SIG-M5 (cell line): Measurements from ENCODE around the gene RTP3.

Source experiments
- DNase-seq: peaks from one replicate; lab custom pipeline; 2025; lab: John Stamatoyannopoulos, UW

The RTP3 gene

DNA sequence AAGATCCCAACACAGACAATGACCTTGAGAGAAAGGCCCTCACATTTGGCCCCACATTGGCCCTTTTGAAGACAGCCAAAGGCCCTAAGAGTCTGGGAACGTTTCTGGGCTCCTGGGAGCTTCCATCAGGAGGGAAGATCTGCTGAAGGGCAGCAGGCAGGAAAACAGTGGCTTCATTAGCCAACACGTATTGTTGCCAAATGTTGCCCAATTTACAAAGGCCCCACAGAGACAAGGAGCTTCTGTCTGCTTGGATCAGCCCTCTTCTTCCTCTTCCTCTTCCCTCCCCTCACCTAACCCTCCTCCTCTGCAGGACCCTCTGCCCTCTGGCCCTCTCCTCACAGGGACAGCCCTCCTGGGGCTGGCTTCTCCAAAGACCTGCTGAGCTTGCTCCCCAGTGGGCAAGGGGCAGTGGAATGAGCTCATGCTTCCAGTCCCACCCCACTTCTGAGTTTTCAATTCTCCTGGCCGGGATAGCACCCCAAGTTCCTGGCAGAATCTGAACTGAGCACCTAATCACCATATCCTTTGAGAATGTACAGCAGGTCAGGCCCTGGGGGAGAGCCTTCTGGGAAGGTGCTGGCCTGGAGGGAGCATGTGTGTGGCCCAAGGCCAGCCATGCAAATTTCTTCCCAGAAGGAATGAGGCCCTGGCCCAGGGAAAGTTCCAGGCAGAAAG is 28.0 kb upstream of the RTP3 start:
- DNase-seq: no peak

DNA sequence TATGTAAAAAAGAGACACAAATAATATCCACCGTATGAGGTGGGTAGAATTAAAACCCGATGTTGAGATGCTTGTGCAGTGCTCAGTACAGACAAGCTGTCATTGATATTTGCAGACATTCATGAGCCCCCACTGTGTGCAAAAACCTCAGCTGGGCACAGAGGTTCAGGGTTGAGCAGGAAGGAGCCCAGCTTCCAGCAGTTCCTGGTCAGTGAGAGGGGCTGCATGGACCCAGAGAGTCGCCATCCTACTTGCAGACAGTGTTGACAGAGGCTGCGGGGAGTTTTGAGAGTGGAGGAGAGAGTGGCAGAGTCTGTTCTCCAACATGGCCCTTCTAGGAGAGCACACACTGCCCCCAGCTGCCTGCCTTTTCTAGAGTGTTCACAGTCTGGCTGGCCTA is 26.9 kb upstream of the RTP3 start:
- DNase-seq: no peak

- DNase-seq: no peak
Observed at GRCh38 chr3:46471371-46471914, 26.3 kb upstream of the RTP3 start.

- DNase-seq: no peak
Observed at GRCh38 chr3:46472736-46473135, 25.0 kb upstream of the RTP3 start.

- DNase-seq: no peak
Observed at GRCh38 chr3:46477145-46477544, 20.6 kb upstream of the RTP3 start.

DNA sequence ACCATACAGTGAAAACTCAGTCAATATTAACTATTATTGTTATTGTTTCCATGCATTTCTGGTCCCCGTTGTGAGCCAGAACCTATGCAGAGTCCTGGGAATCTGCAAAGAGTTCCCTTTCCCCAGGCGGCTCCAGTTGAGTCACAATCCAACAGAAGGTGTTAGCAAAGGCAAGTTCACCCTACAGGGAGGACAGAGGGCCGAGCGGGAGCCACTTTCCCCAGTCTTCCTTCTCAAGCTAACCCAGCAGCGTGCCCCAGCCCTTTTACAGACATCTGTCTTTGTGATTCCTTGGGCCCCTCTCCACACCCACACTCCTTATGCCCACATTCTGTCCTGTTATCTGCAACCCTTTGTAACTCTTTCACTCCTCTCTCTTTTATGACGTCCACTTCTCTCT is 20.0 kb upstream of the RTP3 start:
- DNase-seq: no peak

GRCh38 chr3:46478341-46478740 is 19.4 kb upstream of the RTP3 start:
- DNase-seq: no peak

DNA sequence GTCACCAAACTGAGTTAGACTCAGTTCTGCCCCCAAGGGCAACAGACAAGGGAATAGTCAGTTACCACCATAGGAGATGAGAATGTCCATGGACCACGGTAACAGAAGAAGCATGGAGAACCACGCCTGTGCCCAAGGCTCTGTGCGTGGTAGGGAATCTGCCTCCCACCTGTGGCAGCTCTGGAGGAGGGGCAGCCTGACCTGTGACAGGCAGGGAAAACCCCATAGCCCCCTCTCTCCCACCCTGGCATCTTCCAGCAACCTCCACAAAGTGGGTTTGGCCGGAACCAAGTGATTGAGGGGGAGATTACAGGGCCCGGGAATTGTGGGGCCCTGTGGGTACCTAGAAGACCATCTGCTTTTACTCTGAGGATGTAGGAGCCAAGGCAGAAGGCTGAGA is 18.8 kb upstream of the RTP3 start:
- DNase-seq: no peak

- DNase-seq: no peak
Observed at GRCh38 chr3:46479696-46480095, 18.1 kb upstream of the RTP3 start.

- no peak for DNase-seq
Observed at GRCh38 chr3:46480491-46481195, 17.1 kb upstream of the RTP3 start.

GRCh38 chr3:46481636-46482035 is 16.1 kb upstream of the RTP3 start:
- no peak for DNase-seq

- DNase-seq: no peak
Observed at GRCh38 chr3:46482632-46483350, 15.0 kb upstream of the RTP3 start.

DNA sequence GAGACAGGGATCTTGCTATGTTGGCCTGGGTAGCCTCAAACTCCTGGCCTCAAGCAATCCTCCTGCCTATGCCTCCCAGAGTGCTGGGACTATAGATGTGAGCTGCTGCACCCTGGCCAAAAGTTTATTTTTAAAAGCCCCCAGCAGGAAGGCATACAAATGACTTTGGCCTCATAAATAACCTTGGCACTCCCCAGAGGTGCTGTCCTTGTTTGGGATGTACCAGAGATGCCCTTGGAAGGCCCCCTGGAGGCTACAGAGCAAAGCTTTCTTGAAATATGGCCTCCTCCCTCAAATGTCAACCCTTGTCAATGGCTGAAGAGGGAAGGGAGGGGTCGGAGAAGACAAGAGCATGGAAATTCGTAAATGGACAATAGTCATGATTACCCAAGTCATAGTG is 14.0 kb upstream of the RTP3 start:
- DNase-seq: no peak

DNA sequence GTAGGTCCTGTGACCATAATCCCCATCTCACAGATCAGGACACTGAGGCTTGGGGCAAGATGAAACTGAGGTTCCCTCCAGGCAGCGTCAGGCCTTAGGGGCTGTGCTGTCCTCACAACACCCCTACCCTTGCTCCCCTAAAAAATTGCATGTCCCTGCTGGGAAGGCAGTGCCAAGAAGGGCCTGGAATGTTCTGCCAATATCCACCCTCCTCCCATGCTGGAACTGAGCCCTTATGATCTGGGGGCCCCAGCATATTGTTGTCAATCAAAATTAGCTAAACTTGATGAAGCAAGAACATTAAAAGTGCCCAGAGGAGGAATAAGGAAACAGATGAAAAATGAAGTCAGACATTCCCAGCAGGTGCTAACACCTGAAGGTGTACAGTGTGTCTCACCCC is 13.4 kb upstream of the RTP3 start:
- DNase-seq: no peak

GRCh38 chr3:46484911-46485778 is 12.6 kb upstream of the RTP3 start:
- no peak for DNase-seq

DNA sequence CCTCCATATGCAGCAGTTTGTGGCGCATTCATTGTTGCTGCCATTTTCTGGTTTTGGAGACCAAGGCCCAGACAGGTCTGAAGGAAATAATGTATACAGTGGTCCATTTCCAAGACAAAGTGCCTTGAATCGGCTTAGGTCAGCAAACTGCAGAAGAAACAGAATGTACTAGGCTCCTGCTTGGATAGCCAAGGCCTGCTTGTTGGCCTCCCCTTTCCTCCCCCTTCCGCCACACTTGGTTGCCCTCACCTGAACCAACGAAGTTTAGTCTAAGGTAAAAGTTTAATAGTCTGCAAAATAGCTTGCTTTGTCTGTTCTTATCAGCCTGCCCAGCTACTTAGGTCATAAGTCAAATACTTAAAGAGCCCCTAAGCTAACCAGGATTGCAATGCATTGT is 12.0 kb upstream of the RTP3 start:
- DNase-seq: no peak

GRCh38 chr3:46488735-46489361 is 8.9 kb upstream of the RTP3 start:
- DNase-seq: peak; percentile 23

DNA sequence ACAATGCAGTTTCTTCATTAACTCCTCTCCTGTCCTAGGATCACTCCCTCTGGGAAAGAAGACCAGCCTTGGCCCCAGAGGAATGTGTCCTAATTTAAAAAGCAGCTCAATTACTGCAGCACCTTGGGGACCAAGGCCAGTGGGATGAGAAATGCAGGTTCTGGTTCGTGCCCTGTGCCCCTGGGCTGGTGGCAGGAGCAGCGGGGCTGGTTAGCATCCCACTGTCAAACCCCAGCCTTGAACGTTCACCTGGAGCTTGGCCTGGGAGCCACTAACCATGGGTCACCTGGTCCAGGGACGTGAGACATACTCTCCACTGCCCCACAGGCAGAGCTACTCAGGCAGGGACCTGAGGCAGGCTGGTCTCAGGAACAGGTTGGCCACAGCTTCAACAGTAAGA is 8.4 kb upstream of the RTP3 start:
- DNase-seq: no peak

GRCh38 chr3:46489875-46490274 is 7.9 kb upstream of the RTP3 start:
- no peak for DNase-seq

GRCh38 chr3:46490338-46491084 is 7.3 kb upstream of the RTP3 start:
- no peak for DNase-seq
